KOPT-K1 (cell line): ENCODE results near the gene PIK3AP1.
"Not testable (repeated sequence)": the region's sequence is repeated elsewhere in the genome, so short reads cannot be mapped to it uniquely, and the experiment has no call there.

Source experiments
- H3K27ac ChIP-seq: fragments of 200-600 bp; sonication (generic); 2 replicates; pipeline ENCODE4 v1.5.1; 2016; ENCODE audit warnings: antibody characterized with exemption, mild to moderate bottlenecking, low read depth, low read length; ENCODE audit not compliant: poor library complexity, severe bottlenecking
- H3K36me3 ChIP-seq: fragments of 200-600 bp; sonication (generic); 2 replicates; pipeline ENCODE4 v1.5.1; 2017; ENCODE audit warnings: antibody characterized with exemption, mild to moderate bottlenecking, low read length, moderate library complexity; ENCODE audit not compliant: insufficient read depth
- H3K9me3 ChIP-seq: fragments of 200-600 bp; sonication (generic); 2 replicates; pipeline ENCODE4 v1.5.1; 2017; ENCODE audit warnings: antibody characterized with exemption, low read length, mild to moderate bottlenecking; ENCODE audit not compliant: insufficient read depth, poor library complexity, severe bottlenecking

PIK3AP1 gene

DNA sequence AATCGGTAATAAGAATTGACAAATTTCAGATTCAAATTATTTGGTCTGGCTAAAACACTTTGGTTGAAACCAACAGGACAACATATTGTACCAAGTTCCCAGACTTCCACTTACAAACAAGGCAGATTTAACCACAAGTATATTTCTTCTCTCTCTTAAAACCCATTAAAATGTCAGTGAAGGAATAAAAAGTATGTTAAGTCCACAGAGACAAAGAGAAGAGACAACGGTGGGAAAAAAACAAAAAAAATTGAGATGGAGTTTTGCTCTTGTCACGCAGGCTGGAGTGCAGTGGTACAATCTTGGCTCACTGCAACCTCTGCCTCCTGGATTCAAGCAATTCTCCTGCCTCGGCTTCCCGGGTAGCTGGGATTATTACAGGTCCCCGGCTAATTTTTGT is 149.8 kb downstream of the PIK3AP1 start:
- H3K9me3 ChIP-seq, result no peaks in the 10 kb centered on the region
- peaks cover 69% of the 10 kb centered on the region for H3K36me3 ChIP-seq
- H3K27ac ChIP-seq, result no peak overlapping the region

DNA sequence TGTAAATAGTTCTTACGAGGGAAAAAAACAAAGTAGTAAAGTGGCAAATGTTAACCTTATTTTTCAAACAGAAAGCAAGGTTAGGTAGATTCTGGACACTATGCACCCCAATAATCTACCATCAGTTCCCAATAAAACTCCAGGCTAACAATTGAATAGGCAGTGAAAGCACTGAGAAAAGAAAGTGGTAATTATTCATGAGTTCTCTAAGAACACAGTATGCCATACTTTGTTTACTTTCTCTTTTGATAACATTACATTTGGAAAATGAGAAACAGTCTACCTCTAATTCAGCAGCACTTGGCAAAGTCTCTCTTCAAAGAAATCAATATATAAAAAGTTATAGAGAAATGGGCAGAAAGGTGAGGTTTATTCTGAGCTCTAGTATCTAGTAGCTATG is 151.9 kb downstream of the PIK3AP1 start:
- peaks cover 77% of the 10 kb centered on the region for H3K36me3 ChIP-seq
- H3K27ac ChIP-seq, result no peak overlapping the region
- H3K9me3 ChIP-seq, result no peaks in the 10 kb centered on the region

DNA sequence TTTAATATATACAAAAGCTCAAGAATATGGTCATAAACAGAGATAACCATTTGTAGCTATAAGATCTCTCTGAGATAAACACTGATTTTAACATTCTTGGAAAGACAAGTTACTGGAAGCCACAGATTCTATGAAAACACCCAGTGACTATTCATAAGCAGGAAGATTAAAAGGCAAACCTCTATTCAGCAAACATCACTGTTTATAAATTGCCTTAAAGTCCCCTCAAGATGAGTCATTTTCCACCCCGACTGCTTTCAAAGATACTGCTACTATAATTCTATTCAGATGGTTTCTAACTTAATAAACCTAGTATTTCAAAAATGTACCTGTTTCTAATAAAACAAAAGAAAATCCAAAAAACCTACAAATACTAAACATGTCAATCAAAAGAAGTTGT is 154.5 kb downstream of the PIK3AP1 start:
- H3K36me3 ChIP-seq, result peaks cover 84% of the 10 kb centered on the region
- no peaks in the 10 kb centered on the region for H3K9me3 ChIP-seq
- H3K27ac ChIP-seq, result no peak overlapping the region

DNA sequence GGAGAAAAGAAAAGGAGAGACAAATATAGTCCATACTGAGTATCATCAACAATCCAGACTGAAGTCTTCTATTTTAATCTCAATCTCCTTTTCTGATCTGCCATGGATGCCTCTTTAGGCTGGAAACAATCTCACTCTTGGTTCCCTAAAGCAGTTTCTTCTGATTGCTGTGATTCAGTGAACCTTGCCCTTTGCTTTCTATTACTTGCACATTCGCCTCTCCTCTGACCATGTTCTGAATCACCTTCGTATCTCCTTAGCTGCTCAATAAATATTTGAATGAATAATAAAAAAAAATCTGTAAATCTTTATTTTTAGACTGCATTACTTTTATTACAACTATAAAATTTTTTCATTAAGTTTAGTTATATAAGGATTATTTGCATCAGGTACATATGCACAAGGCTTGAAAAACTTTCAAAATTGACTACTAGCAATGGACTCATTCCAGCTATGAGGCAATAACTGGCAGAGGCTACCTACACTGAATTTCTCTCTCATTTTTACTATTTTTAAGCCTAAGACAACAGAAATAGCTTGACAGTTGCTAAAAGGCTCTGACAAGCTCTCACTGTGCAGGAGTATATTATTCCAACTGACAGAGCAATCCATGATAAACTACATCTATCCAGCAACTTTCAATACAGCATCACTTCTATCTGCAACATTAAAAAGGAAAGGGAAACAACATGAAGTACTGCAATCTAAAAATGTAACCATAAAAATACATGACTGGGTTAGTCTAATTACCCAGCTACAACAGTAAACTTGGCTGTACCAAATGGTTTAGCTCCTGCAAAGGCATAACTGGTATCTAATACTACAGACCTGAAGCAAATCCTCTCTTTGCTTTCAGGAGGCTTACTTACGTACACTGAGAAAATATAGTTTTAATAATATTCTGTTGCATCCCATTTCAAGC is 159.1 kb downstream of the PIK3AP1 start:
- no peaks in the 10 kb centered on the region for H3K9me3 ChIP-seq
- H3K27ac ChIP-seq, result no peak overlapping the region
- peaks cover 92% of the 10 kb centered on the region for H3K36me3 ChIP-seq

DNA sequence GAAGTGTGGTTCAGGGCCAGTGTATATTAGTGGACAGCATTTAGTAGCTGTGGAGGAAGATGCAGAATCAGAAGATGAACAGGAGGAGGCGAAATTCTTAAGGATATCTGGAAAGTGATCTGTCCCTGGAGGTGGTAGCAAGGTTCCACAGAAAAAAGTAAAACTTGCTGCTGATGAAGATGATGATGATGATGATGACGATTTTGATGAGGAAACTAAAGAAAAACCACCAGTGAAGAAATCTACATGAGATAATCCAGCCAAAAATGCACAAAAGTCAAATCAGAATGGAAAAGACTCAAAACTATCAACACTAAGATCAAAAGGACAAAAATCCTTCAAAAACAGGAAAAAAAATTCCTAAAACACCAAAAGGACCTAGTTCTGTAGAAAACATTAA is 159.8 kb downstream of the PIK3AP1 start:
- Histone ChIP-seq H3K36me3 (peaks cover 97% of the 10 kb centered on the region), H3K27ac (no peak overlapping the region), H3K9me3 (no peaks in the 10 kb centered on the region)

DNA sequence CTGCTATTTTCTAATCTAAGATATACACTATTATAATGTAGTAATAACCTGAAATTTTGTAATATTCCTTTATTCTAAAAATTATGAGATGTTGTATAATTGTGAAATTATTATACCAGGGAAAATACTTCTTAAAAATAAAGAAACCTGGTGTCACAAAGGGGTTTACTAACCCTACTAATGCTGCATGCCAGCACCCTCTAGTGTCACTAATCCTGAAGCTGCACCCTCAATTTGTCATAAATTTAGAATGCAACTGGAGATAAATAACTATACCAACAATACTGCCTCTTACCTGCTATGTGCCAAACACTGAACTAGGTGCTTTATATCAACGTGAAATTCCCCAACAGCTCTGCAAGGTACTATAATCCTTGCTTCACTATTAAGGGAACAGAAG is 164.3 kb downstream of the PIK3AP1 start:
- Histone ChIP-seq H3K36me3 (peaks cover 98% of the 10 kb centered on the region), H3K27ac (no peak overlapping the region), H3K9me3 (no peaks in the 10 kb centered on the region)

DNA sequence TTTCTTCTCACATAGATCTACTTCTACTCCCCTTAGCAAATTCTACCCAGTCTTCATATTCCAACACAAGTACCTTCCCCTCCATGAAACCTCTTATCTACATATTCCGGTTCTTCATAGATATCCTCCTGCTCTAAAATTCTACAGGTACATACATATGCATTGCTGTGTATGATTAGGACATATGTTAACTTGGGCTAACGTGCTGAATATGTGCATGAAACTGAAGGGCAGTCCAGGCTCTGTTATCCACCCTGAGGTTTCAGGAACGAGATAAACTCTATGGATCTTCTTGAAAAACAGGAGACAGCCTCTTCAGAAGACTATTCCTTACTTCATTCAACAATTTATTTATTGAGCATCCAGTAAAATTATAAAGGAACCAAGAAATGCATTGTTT is 165.0 kb downstream of the PIK3AP1 start:
- H3K27ac ChIP-seq, result no peak overlapping the region
- H3K36me3 ChIP-seq, result peaks cover 98% of the 10 kb centered on the region
- no peaks in the 10 kb centered on the region for H3K9me3 ChIP-seq

DNA sequence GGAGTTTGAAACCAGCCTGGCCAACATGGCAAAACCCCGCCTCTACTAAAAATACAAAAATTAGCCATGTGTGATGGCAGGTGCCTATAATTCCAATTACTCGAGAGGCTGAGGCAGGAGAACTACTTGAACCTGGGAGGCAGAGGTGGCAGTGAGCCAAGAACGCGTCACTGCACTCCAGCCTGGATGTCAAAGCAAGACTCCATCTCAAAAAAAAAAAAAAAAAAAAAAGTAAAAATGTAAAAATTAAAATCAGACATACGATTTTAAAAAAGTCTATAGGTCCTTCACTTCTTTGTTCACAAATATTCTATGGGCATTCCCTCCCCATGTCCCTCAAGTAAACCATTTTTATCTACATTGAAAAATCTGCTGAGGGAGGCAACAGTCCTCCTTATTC is 171.7 kb downstream of the PIK3AP1 start:
- no peak overlapping the region for H3K27ac ChIP-seq
- H3K36me3 ChIP-seq, result peaks cover 98% of the 10 kb centered on the region
- no peaks in the 10 kb centered on the region for H3K9me3 ChIP-seq

DNA sequence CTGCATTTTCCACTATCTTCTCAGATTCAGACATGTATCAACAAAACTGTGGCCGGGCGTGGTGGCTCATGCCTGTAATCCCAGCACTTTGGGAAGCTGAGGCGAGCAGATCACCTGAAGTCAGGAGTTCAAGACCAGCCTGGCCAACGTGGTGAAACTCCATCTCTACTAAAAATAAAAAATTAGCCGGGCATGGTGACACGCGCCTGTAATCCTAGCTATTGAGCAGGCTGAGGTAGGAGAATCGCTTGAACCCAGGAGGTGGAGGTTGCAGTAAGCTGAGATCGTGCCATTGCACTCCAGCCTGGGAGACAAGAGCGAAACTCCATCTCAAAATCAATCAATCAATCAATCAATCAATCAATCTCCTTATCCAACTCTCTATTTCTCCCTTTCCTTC is 174.8 kb downstream of the PIK3AP1 start:
- H3K36me3 ChIP-seq, result peaks cover 96% of the 10 kb centered on the region
- not testable (repeated sequence) for H3K27ac ChIP-seq, H3K9me3 ChIP-seq
